ENCODE measurements around the gene LRBA. TPM values are rescaled to one million over a fixed set of nuclear protein-coding genes. Genes with fewer than 3 reads are reported as not detected.

LRBA gene
- total and polyA plus RNA-seq, 8 donors: 43.3 to 62.5 (median 52.3) TPM

DNA sequence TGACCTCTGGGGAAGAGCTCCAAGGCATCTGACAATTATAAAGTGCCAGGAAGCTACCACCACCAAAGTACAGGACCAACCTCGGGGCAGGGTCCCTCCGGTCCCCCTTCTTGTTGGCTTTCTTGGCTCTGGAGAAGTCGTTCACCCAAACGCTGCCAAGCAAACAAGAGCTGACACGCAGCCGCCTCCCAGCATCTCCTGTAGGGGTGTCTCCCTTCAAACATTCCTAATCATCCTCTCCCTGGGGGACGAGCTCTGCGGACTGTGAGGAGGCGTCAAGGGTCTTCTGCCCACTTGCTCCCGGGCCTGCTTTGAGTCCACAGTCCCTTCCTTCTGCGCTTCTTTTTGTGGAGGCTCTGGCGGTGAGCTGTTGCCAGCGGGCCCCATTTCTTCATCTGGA lies 592.0 kb downstream of the LRBA start:
- H3K4me3 ChIP-seq: no peak overlapping the region
- no peak overlapping the region for H3K27ac ChIP-seq
- H3K36me3 ChIP-seq: no peaks in the 10 kb centered on the region
- DNase-seq: no peak
- intact Hi-C loops (cut with DNase I): no loop called here
- no peaks in the 10 kb centered on the region for H3K27me3 ChIP-seq
- H3K4me1 ChIP-seq: no peaks in the 10 kb centered on the region
- TF ChIP-seq, protein P1, sequence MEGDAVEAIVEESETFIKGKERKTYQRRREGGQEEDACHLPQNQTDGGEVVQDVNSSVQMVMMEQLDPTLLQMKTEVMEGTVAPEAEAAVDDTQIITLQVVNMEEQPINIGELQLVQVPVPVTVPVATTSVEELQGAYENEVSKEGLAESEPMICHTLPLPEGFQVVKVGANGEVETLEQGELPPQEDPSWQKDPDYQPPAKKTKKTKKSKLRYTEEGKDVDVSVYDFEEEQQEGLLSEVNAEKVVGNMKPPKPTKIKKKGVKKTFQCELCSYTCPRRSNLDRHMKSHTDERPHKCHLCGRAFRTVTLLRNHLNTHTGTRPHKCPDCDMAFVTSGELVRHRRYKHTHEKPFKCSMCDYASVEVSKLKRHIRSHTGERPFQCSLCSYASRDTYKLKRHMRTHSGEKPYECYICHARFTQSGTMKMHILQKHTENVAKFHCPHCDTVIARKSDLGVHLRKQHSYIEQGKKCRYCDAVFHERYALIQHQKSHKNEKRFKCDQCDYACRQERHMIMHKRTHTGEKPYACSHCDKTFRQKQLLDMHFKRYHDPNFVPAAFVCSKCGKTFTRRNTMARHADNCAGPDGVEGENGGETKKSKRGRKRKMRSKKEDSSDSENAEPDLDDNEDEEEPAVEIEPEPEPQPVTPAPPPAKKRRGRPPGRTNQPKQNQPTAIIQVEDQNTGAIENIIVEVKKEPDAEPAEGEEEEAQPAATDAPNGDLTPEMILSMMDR (IDR thresholded peaks at IDR 0.05): no peak
- ATAC-seq: no peak
- H3K9me3 ChIP-seq: no peaks in the 10 kb centered on the region

DNA sequence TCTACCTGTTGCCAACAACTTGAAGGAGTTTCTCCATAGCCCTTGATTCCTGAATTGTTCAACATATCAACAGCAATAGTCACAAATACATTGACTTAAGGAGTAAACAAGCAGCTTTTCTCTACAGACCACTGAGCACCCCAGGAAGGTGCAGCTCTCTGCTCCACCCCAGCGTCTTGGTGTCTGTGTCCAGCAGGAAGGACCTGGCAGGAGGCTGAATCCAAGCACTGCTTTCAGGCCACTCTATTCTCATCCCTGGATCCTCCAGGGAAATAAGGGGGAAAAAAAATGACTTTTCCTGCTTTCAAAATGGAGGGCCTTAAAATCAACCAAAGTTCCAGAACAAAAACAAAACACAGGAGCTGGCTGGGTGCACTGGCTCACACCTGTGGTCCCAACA lies 593.5 kb downstream of the LRBA start:
- Histone ChIP-seq H3K4me3 (no peak overlapping the region), H3K27ac (no peak overlapping the region), H3K36me3 (no peaks in the 10 kb centered on the region), H3K9me3 (no peaks in the 10 kb centered on the region), H3K27me3 (no peaks in the 10 kb centered on the region), H3K4me1 (no peaks in the 10 kb centered on the region)
- DNase-seq: no peak
- ATAC-seq: no peak
- intact Hi-C loops (cut with DNase I): no loop called here
- TF ChIP-seq, protein P1 (IDR thresholded peaks at IDR 0.05): no peak

DNA sequence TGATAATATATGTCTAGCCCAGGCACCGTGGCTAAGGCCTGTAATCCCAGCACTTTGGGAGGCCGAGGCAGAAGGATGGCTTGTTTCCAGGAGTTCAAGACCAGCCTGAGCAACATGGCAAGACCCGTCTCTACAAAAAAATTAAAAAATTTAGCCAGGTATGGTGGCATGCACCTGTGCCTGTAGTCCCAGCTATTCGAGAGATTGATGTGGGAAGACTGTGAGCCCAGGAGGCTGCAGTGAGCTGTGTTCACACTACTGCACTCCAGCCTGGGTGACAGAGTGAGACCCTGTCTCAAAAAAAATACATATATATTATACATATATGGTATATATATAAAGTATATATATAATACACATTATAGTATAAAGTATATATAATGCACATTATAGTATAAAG lies 595.1 kb downstream of the LRBA start:
- intact Hi-C loops (cut with DNase I): no loop called here
- DNase-seq (no peak), ATAC-seq (no peak)

DNA sequence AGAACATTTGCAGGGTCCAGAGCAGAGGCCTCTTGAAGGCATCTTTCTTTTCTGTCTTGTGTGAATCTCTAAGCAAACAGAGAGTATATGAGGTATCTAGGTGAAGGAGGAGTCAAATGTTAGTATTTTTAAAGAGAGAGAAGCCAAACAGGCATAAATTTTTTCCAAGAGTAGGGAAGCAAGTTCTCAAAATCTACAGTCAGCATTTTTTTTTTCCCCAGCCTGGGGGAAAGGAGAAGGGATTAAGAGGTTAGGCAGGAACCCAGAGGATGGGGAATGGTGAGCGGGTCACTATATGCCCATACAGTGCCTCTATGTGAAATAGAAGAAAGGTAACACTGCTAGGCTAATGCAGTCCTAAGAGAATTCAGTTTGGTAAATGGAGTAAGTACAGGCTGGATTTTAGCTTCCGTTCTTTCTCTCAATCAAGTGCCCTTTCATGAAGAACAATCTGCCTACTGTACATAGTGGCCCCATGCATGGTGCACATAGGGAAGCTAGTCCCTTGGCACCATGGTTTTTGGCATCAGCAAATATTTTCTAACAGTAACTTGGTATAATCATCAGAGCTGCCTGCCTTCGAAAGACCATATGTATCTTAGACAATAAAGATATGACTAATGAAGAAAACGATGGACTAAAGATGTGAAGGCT lies 596.2 kb downstream of the LRBA start:
- H3K36me3 ChIP-seq: no peaks in the 10 kb centered on the region

More for the DNA sequence above, 595.1 kb downstream of the LRBA start:
- Histone ChIP-seq H3K36me3 (no peaks in the 10 kb centered on the region), H3K4me1 (no peaks in the 10 kb centered on the region), H3K9me3 (no peaks in the 10 kb centered on the region), H3K27me3 (no peaks in the 10 kb centered on the region), H3K4me3 (no peak overlapping the region), H3K27ac (no peak overlapping the region)
- TF ChIP-seq, protein P1 (IDR thresholded peaks at IDR 0.05): no peak

DNA sequence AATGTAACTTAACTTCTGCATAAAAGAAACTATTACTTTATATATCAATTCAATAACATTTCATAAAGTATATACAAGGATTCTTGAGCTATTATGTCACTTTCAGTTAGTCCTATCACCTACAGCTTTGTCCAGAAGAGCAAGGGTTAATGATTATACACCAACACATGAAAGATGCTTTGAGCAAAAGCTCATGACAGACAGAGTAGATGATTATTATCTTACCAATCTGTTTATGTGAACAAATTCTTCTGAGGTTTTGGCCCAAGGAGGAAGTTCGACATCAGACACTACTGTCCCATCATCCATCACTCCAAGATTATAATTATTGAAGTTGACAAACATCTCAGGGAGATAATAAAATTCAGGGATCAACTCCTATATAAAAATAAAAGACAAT lies 599.9 kb downstream of the LRBA start:
- no peaks in the 10 kb centered on the region for H3K4me1 ChIP-seq
- no peaks in the 10 kb centered on the region for H3K9me3 ChIP-seq
- H3K27ac ChIP-seq: no peak overlapping the region
- no peaks in the 10 kb centered on the region for H3K27me3 ChIP-seq
- ATAC-seq: no peak
- TF ChIP-seq, protein P1 (IDR thresholded peaks at IDR 0.05): no peak
- intact Hi-C loops (cut with DNase I): no loop called here
- no peak overlapping the region for H3K4me3 ChIP-seq
- DNase-seq: no peak
- H3K36me3 ChIP-seq: no peaks in the 10 kb centered on the region

More for the DNA sequence above, 596.2 kb downstream of the LRBA start:
- Histone ChIP-seq H3K27ac (no peak overlapping the region), H3K4me1 (no peaks in the 10 kb centered on the region), H3K27me3 (no peaks in the 10 kb centered on the region), H3K4me3 (no peak overlapping the region), H3K9me3 (no peaks in the 10 kb centered on the region)
- intact Hi-C loops (cut with DNase I): no loop called here
- TF ChIP-seq, protein P1 (IDR thresholded peaks at IDR 0.05): no peak
- DNase-seq: no peak
- no peak for ATAC-seq
